Endodermal cell (in vitro differentiated cells): ENCODE results near the gene KCNJ1. TPM values are rescaled to one million over a fixed set of nuclear protein-coding genes. Genes with fewer than 3 reads are reported as not detected.

Experiments used
- DNase-seq: peaks from one replicate; pipeline ENCODE4 v3.0.0-alpha.2; 2017
- H3K27ac ChIP-seq: 2 replicates; pipeline ENCODE4 v1.5.1; 2013; ENCODE audit warnings: mild to moderate bottlenecking, low read depth, low read length, moderate library complexity
- H3K27me3 ChIP-seq: 2 replicates; pipeline ENCODE4 v1.6.1; 2013; ENCODE audit warnings: mild to moderate bottlenecking, low read length, moderate library complexity; ENCODE audit not compliant: insufficient read depth, control insufficient read depth, poor library complexity, severe bottlenecking
- H3K36me3 ChIP-seq: 2 replicates; pipeline ENCODE4 v1.7.0; 2013; ENCODE audit warnings: mild to moderate bottlenecking, low read length, moderate library complexity; ENCODE audit not compliant: control insufficient read depth, insufficient read depth
- H3K4me1 ChIP-seq: one replicate; pipeline ENCODE4 v1.7.0; 2013; ENCODE audit warnings: low read length; ENCODE audit not compliant: control insufficient read depth, insufficient read depth
- H3K4me3 ChIP-seq: 2 replicates; pipeline ENCODE4 v1.5.1; 2013; ENCODE audit warnings: mild to moderate bottlenecking, low read length, moderate library complexity
- H3K9ac ChIP-seq: 2 replicates; pipeline ENCODE4 v1.6.1; 2013; ENCODE audit warnings: mild to moderate bottlenecking, low read length, moderate library complexity; ENCODE audit not compliant: poor library complexity, severe bottlenecking; ENCODE audit errors: extremely low read depth
- H3K9me3 ChIP-seq: 2 replicates; pipeline ENCODE4 v1.6.1; 2013; ENCODE audit warnings: mild to moderate bottlenecking, low read length, moderate library complexity; ENCODE audit not compliant: control insufficient read depth
- H3K27ac Mint-ChIP-seq: 2 replicates; pipeline ENCODE4 v1.8.0; 2020; ENCODE audit warnings: mixed read lengths
- H3K27me3 Mint-ChIP-seq: 2 replicates; pipeline ENCODE4 v1.8.0; 2021; ENCODE audit warnings: mild to moderate bottlenecking, mixed read lengths; ENCODE audit not compliant: insufficient read depth
- H3K36me3 Mint-ChIP-seq: 2 replicates; pipeline ENCODE4 v1.8.0; 2020; ENCODE audit warnings: low read depth, mixed read lengths
- H3K4me1 Mint-ChIP-seq: 2 replicates; pipeline ENCODE4 v1.8.0; 2020; ENCODE audit warnings: mixed read lengths
- H3K4me3 Mint-ChIP-seq: 2 replicates; pipeline ENCODE4 v1.8.0; 2020; ENCODE audit warnings: mild to moderate bottlenecking, moderate library complexity, mixed read lengths
- H3K9me3 Mint-ChIP-seq: 2 replicates; pipeline ENCODE4 v1.8.0; 2020; ENCODE audit warnings: mild to moderate bottlenecking, mixed read lengths
- CTCF ChIP-seq: fragments of 200-600 bp; sonication (generic); conservative IDR thresholded peaks from 2 replicates; pipeline ENCODE4 v1.5.0; 2021; ENCODE audit warnings: antibody characterized with exemption, mild to moderate bottlenecking
- WGBS, 2 experiments: methylation state at CpG; one replicate each; pipeline versions ENCODE4 v1.1.5 to v1.1.7; 2013; ENCODE audit warnings: missing lambda C conversion rate in 2 of 2, mixed read lengths in 1 of 2; ENCODE audit not compliant: insufficient coverage in 1 of 2, insufficient read length in 1 of 2; 5-methylcytosine and 5-hydroxymethylcytosine counted together
- total RNA-seq, 2 donors: library from RNA; stranded (reverse); fragmentation: NEBNext Ultra II Directional in 1 of 2; extraction: Animal tissue kit (Norgen Biotek cat#: 25700) in 1 of 2; gene quantifications; 2 replicates in 1 of 2; 3 replicates in 1 of 2; pipeline ENCODE4 v1.2.1, GENCODE V29; 2021

Gene KCNJ1
- total RNA-seq, 2 donors from 2014 or later, result not detected

- H3K9me3 Mint-ChIP-seq, result no peaks in the 10 kb centered on the region
- Histone ChIP-seq H3K27me3 (no peaks in the 10 kb centered on the region), H3K4me3 (no peak overlapping the region), H3K9me3 (no peaks in the 10 kb centered on the region), H3K9ac (no peak overlapping the region), H3K27ac (no peak overlapping the region), H3K36me3 (no peaks in the 10 kb centered on the region), H3K4me1 (no peaks in the 10 kb centered on the region)
- DNase-seq, result no peak
- no peaks in the 10 kb centered on the region for H3K4me1 Mint-ChIP-seq
- no peak for TF ChIP-seq CTCF
- no peak overlapping the region for H3K4me3 Mint-ChIP-seq
- 83 to 100% methylated on average over 1 to 6 of the region's 6 CpGs for WGBS, 2 experiments
- no peak overlapping the region for H3K27ac Mint-ChIP-seq
- H3K36me3 Mint-ChIP-seq, result peaks cover 3% of the 10 kb centered on the region
- H3K27me3 Mint-ChIP-seq, result peaks cover 10% of the 10 kb centered on the region
Measured at GRCh38 chr11:128915149-128915521, 48.0 kb upstream of the KCNJ1 start.

- Histone ChIP-seq H3K9ac (no peak overlapping the region), H3K4me1 (no peaks in the 10 kb centered on the region), H3K4me3 (no peak overlapping the region), H3K9me3 (no peaks in the 10 kb centered on the region), H3K27me3 (no peaks in the 10 kb centered on the region), H3K36me3 (no peaks in the 10 kb centered on the region), H3K27ac (no peak overlapping the region)
- H3K36me3 Mint-ChIP-seq, result peaks cover 3% of the 10 kb centered on the region
- no peaks in the 10 kb centered on the region for H3K4me1 Mint-ChIP-seq
- H3K4me3 Mint-ChIP-seq, result no peak overlapping the region
- no peaks in the 10 kb centered on the region for H3K9me3 Mint-ChIP-seq
- no peak overlapping the region for H3K27ac Mint-ChIP-seq
- no peak for TF ChIP-seq CTCF
- peaks cover 12% of the 10 kb centered on the region for H3K27me3 Mint-ChIP-seq
- peak; percentile 38 for DNase-seq
- 86 to 87% methylated on average over 7 to 18 of the region's 18 CpGs for WGBS, 2 experiments
Measured at GRCh38 chr11:128914216-128915148, 47.4 kb upstream of the KCNJ1 start.

GRCh38 chr11:128913806-128914205, 46.7 kb upstream of the KCNJ1 start:
- no peak overlapping the region for H3K27ac Mint-ChIP-seq
- DNase-seq, result no peak
- Histone ChIP-seq H3K4me1 (no peaks in the 10 kb centered on the region), H3K27ac (no peak overlapping the region), H3K27me3 (no peaks in the 10 kb centered on the region), H3K36me3 (no peaks in the 10 kb centered on the region), H3K9ac (no peak overlapping the region), H3K9me3 (no peaks in the 10 kb centered on the region), H3K4me3 (no peak overlapping the region)
- no peak for TF ChIP-seq CTCF
- no peaks in the 10 kb centered on the region for H3K4me1 Mint-ChIP-seq
- peaks cover 3% of the 10 kb centered on the region for H3K36me3 Mint-ChIP-seq
- 80 to 96% methylated on average over 1 to 5 of the region's 5 CpGs for WGBS, 2 experiments
- H3K4me3 Mint-ChIP-seq, result no peak overlapping the region
- no peaks in the 10 kb centered on the region for H3K9me3 Mint-ChIP-seq
- peaks cover 16% of the 10 kb centered on the region for H3K27me3 Mint-ChIP-seq
